ENCODE measurements around the gene MRPS5.
A peak's percentile ranks its signal among the peaks of the same experiment; 100 is the strongest.

The MRPS5 gene

DNA sequence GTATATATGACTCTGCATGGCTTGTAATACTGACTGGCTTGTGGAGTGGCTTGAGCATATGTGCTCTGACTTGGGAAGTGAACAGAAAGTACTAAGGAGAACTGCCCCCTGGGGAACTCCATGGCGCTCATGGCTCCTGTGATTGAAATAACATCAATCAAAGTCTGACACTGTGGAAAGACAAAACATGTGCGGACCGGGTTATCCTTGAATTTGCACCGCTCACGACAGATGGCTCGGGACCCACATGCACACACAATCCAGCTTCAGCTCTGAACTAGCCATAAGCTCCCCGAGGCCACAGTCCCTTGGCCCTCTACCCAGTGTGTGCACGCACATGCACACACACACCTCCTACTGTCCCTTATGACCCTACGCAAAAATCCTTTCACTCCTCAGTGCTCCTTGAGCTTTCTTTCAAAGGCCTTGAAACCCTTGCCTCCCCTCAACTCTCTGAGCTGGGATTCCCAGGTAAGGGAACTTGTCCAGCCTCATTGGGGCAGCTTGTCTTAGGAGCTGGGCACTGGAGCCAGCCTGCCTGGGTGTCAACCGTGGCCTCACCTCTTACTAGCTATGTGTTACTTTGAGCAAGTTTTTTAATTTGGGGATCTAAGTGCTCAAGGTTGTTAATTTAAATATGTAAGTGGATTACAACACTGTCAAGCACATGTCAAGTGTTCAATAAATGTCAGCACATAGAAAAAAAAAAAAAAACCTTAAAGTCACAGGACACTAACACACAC is 43.6 kb downstream of the MRPS5 start:
- H3K4me2 ChIP-seq: peak overlapping the region in 5 of 11 experiments; percentile 18 to 99 (median 94); a peak in 6 of 22 replicates
- no peaks in the 10 kb centered on the region for H3K36me3 ChIP-seq
- no peak overlapping the region for H3K4me3 ChIP-seq
- no peak overlapping the region for H3K27ac ChIP-seq
- H3K27me3 ChIP-seq: peaks cover 0 to 37% (median 0%) of the 10 kb centered on the region in 11 experiments; a peak in 5 of 22 replicates
- no peaks in the 10 kb centered on the region for H3K9me3 ChIP-seq (replicated peaks in 1 of 11)
- no peak for TF ChIP-seq Cebpa-rat (IDR thresholded peaks at IDR 0.05)
- H3K9ac ChIP-seq: no peak overlapping the region
- peaks cover 11 to 58% (median 46%) of the 10 kb centered on the region in 10 experiments for H3K4me1 ChIP-seq
- no peaks in the 10 kb centered on the region; a peak in 3 of 22 replicates for H4K20me1 ChIP-seq

DNA sequence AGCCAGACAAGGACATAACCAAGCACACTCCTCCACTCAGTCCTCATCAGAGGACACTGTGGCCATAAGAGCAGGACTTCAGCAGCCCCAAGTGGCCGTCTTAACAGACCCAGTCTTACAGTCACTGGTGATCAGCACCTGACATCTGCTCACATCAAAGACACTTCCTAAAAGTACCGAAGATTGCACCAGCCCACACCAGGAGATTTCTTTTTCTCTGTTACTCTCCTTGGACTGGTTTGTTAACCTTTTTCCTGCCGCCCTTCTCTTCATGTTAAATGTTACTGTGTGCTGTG is 44.1 kb downstream of the MRPS5 start:
- Histone ChIP-seq H3K4me1 (peaks cover 11 to 59% (median 47%) of the 10 kb centered on the region in 10 experiments), H3K9ac (no peak overlapping the region), H3K36me3 (no peaks in the 10 kb centered on the region), H3K9me3 (replicated peaks in 1 of 11) (no peaks in the 10 kb centered on the region), H3K4me3 (no peak overlapping the region; a peak in 2 of 20 replicates), H3K27ac (no peak overlapping the region), H4K20me1 (no peaks in the 10 kb centered on the region; a peak in 3 of 22 replicates), H3K4me2 (peak overlapping the region in 10 of 11 experiments; percentile 88 to 99 (median 93); a peak in 19 of 22 replicates), H3K27me3 (peaks cover 0 to 37% (median 0%) of the 10 kb centered on the region in 11 experiments; a peak in 5 of 22 replicates)
- TF ChIP-seq Cebpa-rat (IDR thresholded peaks at IDR 0.05): no peak

GRCh38 chr2:95076705-95077529 is 44.7 kb downstream of the MRPS5 start:
- no peak for TF ChIP-seq Cebpa-rat (IDR thresholded peaks at IDR 0.05)
- peaks cover 0 to 37% (median 0%) of the 10 kb centered on the region in 11 experiments; a peak in 5 of 22 replicates for H3K27me3 ChIP-seq
- no peaks in the 10 kb centered on the region for H3K36me3 ChIP-seq
- H3K27ac ChIP-seq: no peak overlapping the region
- H3K4me1 ChIP-seq: peaks cover 11 to 59% (median 47%) of the 10 kb centered on the region in 10 experiments
- no peaks in the 10 kb centered on the region; a peak in 3 of 22 replicates for H4K20me1 ChIP-seq
- peak overlapping the region; percentile 47 to 69 (median 56) for H3K4me3 ChIP-seq
- H3K9ac ChIP-seq: peak overlapping the region in 10 of 11 experiments; percentile 26 to 61 (median 44); a peak in 17 of 22 replicates
- H3K9me3 ChIP-seq (replicated peaks in 1 of 11): no peaks in the 10 kb centered on the region
- peak overlapping the region; percentile 88 to 99 (median 94) for H3K4me2 ChIP-seq

GRCh38 chr2:95075440-95076132 is 46.0 kb downstream of the MRPS5 start:
- peak overlapping the region in 3 of 11 experiments; percentile 20 to 67 (median 43); a peak in 2 of 22 replicates for H3K27ac ChIP-seq
- no peaks in the 10 kb centered on the region; a peak in 3 of 22 replicates for H4K20me1 ChIP-seq
- H3K36me3 ChIP-seq: no peaks in the 10 kb centered on the region
- no peak for TF ChIP-seq Cebpa-rat (IDR thresholded peaks at IDR 0.05)
- no peaks in the 10 kb centered on the region for H3K9me3 ChIP-seq (replicated peaks in 1 of 11)
- peaks cover 11 to 59% (median 47%) of the 10 kb centered on the region in 10 experiments for H3K4me1 ChIP-seq
- peak overlapping the region in 1 of 11 experiments; percentile 2; a peak in 1 of 22 replicates for H3K9ac ChIP-seq
- H3K4me2 ChIP-seq: peak overlapping the region in 9 of 11 experiments; percentile 88 to 99 (median 94); a peak in 17 of 22 replicates
- no peak overlapping the region; a peak in 2 of 20 replicates for H3K4me3 ChIP-seq
- peaks cover 0 to 37% (median 0%) of the 10 kb centered on the region in 11 experiments; a peak in 5 of 22 replicates for H3K27me3 ChIP-seq

GRCh38 chr2:95074663-95075439 is 46.8 kb downstream of the MRPS5 start:
- Histone ChIP-seq H3K27ac (peak overlapping the region in 4 of 11 experiments; percentile 29 to 67 (median 60); a peak in 7 of 22 replicates), H3K27me3 (peaks cover 0 to 37% (median 0%) of the 10 kb centered on the region in 11 experiments; a peak in 5 of 22 replicates), H3K36me3 (no peaks in the 10 kb centered on the region), H3K9ac (peak overlapping the region in 4 of 11 experiments; percentile 26 to 54 (median 46); a peak in 4 of 22 replicates), H3K4me3 (peak overlapping the region in 2 of 10 experiments; percentile 25 to 36; a peak in 5 of 20 replicates), H3K4me1 (peaks cover 11 to 59% (median 47%) of the 10 kb centered on the region in 10 experiments), H4K20me1 (no peaks in the 10 kb centered on the region; a peak in 3 of 22 replicates), H3K9me3 (replicated peaks in 1 of 11) (no peaks in the 10 kb centered on the region), H3K4me2 (peak overlapping the region; percentile 25 to 99 (median 88))
- no peak for TF ChIP-seq Cebpa-rat (IDR thresholded peaks at IDR 0.05)

DNA sequence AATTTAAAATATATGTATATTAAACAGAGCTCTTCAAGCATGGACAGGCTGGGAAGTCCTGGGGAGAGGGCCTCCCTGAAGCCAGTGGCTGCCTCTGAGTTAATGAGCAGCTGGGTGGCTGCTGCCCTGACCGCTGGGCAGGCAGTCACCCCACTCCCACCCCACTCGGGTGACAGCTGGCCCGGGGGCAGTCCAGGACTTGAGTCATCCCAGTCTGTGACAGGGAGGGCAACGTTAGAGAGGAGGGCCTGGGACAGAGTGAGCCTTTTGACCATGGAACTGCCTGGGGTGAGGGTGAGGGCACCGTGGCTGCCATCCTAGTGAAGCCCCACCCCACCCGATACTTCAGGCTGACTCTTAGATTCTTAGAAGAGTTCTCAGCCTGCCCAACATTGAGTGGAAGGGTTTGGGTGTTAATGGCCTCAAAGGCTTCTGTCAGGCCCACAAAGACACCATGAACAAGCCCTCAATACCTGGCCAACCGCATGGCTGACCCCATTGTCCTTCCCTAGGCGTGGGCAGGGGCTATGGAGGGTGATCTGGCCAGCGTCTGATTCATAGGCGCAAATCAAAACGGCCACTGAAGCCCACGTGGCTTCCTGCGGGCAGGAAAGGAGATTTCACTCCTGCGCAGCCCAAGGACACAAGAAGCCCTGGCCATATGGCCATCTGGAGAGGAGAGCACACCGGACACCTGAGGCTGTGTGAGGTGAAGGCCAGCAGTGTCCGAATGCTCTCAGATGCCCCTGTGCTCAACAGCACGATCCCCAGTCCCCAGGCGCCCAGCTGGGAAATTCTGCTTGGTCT is 47.5 kb downstream of the MRPS5 start:
- H3K4me3 ChIP-seq: peak overlapping the region in 3 of 10 experiments; percentile 24 to 36 (median 25); a peak in 5 of 20 replicates
- TF ChIP-seq Cebpa-rat (IDR thresholded peaks at IDR 0.05): no peak
- peak overlapping the region; percentile 25 to 99 (median 88) for H3K4me2 ChIP-seq
- H3K27ac ChIP-seq: peak overlapping the region in 7 of 11 experiments; percentile 16 to 67 (median 47); a peak in 12 of 22 replicates
- no peaks in the 10 kb centered on the region; a peak in 3 of 22 replicates for H4K20me1 ChIP-seq
- no peaks in the 10 kb centered on the region for H3K9me3 ChIP-seq (replicated peaks in 1 of 11)
- H3K4me1 ChIP-seq: peaks cover 11 to 58% (median 47%) of the 10 kb centered on the region in 10 experiments
- H3K9ac ChIP-seq: peak overlapping the region in 3 of 11 experiments; percentile 26 to 52 (median 40); a peak in 4 of 22 replicates
- H3K27me3 ChIP-seq: peaks cover 0 to 37% (median 0%) of the 10 kb centered on the region in 11 experiments; a peak in 5 of 22 replicates
- H3K36me3 ChIP-seq: no peaks in the 10 kb centered on the region

DNA sequence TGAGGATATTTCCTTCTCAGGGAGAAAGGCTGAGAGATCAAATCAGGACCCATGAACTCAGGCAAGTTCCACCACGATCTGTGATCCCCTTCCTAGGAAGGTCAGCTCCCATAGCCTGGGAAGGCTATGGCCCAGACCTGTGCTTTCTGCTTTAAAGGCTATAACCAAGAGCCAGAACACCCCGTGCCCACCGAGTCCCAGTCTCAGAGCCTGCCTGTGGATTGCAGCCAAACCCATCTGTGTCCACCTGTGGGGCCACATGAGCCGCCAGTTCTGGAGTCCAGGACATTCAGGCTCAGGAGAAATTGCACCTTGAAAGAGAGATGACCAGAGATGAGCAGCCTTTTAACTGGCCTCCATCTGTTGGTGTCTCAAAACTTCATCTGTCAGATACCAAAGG is 49.2 kb downstream of the MRPS5 start:
- Histone ChIP-seq H3K4me1 (peaks cover 11 to 49% (median 42%) of the 10 kb centered on the region in 10 experiments), H3K9me3 (replicated peaks in 1 of 11) (no peaks in the 10 kb centered on the region), H3K27ac (no peak overlapping the region), H3K36me3 (no peaks in the 10 kb centered on the region), H4K20me1 (no peaks in the 10 kb centered on the region; a peak in 2 of 22 replicates), H3K27me3 (peaks cover 0 to 31% (median 0%) of the 10 kb centered on the region in 11 experiments; a peak in 5 of 22 replicates), H3K4me3 (no peak overlapping the region), H3K9ac (no peak overlapping the region), H3K4me2 (no peak overlapping the region)
- no peak for TF ChIP-seq Cebpa-rat (IDR thresholded peaks at IDR 0.05)

Measured in BLaER1 treated with 17β-estradiol and CSF1 and Interleukin-3, amounts not matched to agents 10 nM and 100 nM (cell line).